OCI-LY7 (cell line): ENCODE measurements around the gene IRF1. TPM values are rescaled to one million over a fixed set of nuclear protein-coding genes. Genes with fewer than 3 reads are reported as not detected.

Experiments used
- BruUV-seq: library from RNA; stranded (reverse); fragments of 400-500 nt; replicated peaks from 2 replicates; lab custom pipeline; 2021; lab: Mats Ljungman, UMichigan
- CTCF ChIA-PET: fragments of 300-600 bp; sonication (Branson Sonifier 250); formaldehyde crosslinking; loops from one replicate; lab custom pipeline; 2022; ENCODE audit warnings: antibody characterized with exemption; ENCODE audit not compliant: unreplicated experiment; lab: Charles Lee
- POLR2A ChIA-PET: fragments of 300-600 bp; sonication (Branson Sonifier 250); formaldehyde crosslinking; loops from one replicate; lab custom pipeline; 2022; ENCODE audit warnings: antibody characterized with exemption; lab: Charles Lee
- DNase-seq: peaks from one replicate; pipeline ENCODE4 v3.0.0-alpha.2; 2015; ENCODE audit warnings: low spot score
- H2AFZ ChIP-seq: fragments of 200-600 bp; sonication (generic), shearing (Covaris generic); 2 replicates; pipeline ENCODE4 v1.6.1; 2014; ENCODE audit warnings: mild to moderate bottlenecking, antibody characterized with exemption, low read length, moderate library complexity
- H3K27ac ChIP-seq: fragments of 200-600 bp; sonication (generic); 2 replicates; pipeline ENCODE4 v1.5.1; 2014; ENCODE audit warnings: mixed run types, low read depth, mild to moderate bottlenecking, moderate library complexity, low read length, inconsistent platforms; ENCODE audit not compliant: poor library complexity, severe bottlenecking
- H3K36me3 ChIP-seq: fragments of 200-600 bp; sonication (generic); 2 replicates; pipeline ENCODE4 v1.6.1; 2014; ENCODE audit warnings: mild to moderate bottlenecking, antibody characterized with exemption, low read length, moderate library complexity, mixed read lengths; ENCODE audit not compliant: insufficient read depth
- H3K4me1 ChIP-seq: fragments of 200-600 bp; sonication (generic); 2 replicates; pipeline ENCODE4 v1.5.1; 2014; ENCODE audit warnings: mild to moderate bottlenecking, low read length; ENCODE audit not compliant: insufficient read depth, poor library complexity, severe bottlenecking
- H3K4me2 ChIP-seq: fragments of 200-600 bp; sonication (generic); 2 replicates; pipeline ENCODE4 v1.6.1; 2014; ENCODE audit warnings: mild to moderate bottlenecking, low read length
- H3K4me3 ChIP-seq: fragments of 200-600 bp; sonication (generic); 2 replicates; pipeline ENCODE4 v1.5.1; 2014; ENCODE audit warnings: mild to moderate bottlenecking, low read depth, low read length; ENCODE audit not compliant: poor library complexity, severe bottlenecking
- H3K79me2 ChIP-seq: fragments of 200-600 bp; sonication (generic); 2 replicates; pipeline ENCODE4 v1.6.1; 2016; ENCODE audit warnings: low read depth, mild to moderate bottlenecking, low read length, moderate library complexity, mixed read lengths; ENCODE audit not compliant: insufficient read depth
- H3K9me2 ChIP-seq: fragments of 200-600 bp; sonication (generic); 2 replicates; pipeline ENCODE4 v1.6.1; 2016; ENCODE audit warnings: mild to moderate bottlenecking, low read length, mixed read lengths; ENCODE audit not compliant: insufficient read depth
- H3K9me3 ChIP-seq: fragments of 200-600 bp; sonication (generic); 2 replicates; pipeline ENCODE4 v1.6.1; 2014; ENCODE audit warnings: mild to moderate bottlenecking, mixed run types, low read length, mixed read lengths
- H4K20me1 ChIP-seq: fragments of 200-600 bp; sonication (generic); 2 replicates; pipeline ENCODE4 v1.6.1; 2014; ENCODE audit warnings: mild to moderate bottlenecking, antibody characterized with exemption, low read length, moderate library complexity, mixed read lengths; ENCODE audit not compliant: insufficient read depth
- EZH2phosphoT487 ChIP-seq: fragments of 200-600 bp; sonication (generic); IDR thresholded peaks from 2 replicates; pipeline ENCODE4 v1.6.1; 2018; ENCODE audit warnings: low read depth, borderline replicate concordance, mild to moderate bottlenecking, mixed run types, antibody characterized with exemption, low read length, moderate library complexity, mixed read lengths
- intact Hi-C: fragments of 100-400 bp; cut with micrococcal nuclease; formaldehyde crosslinking; loops from one replicate; pipeline ENCODE4 v1.10.0; 2022; ENCODE audit not compliant: unreplicated experiment
- total RNA-seq, 2 experiments: library from RNA; depleted of rRNA in 1 of 2; stranded (reverse); fragments of >200 nt in 1 of 2; shearing (Covaris generic) in 1 of 2; gene quantifications; 2 replicates each; pipeline ENCODE4 v1.2.3, GENCODE V29; 2014 to 2022
- TF ChIP-seq, protein P1 (sequence below): fragments of 200-600 bp; sonication (generic); conservative IDR thresholded peaks from 2 replicates; pipeline ENCODE4 v1.5.1; 2014; ENCODE audit warnings: mild to moderate bottlenecking, antibody characterized with exemption, low read length, moderate library complexity, mixed read lengths

The IRF1 gene
- total RNA-seq, 2 experiments from 2014 or later, result 24.8 to 39.4 TPM

DNA sequence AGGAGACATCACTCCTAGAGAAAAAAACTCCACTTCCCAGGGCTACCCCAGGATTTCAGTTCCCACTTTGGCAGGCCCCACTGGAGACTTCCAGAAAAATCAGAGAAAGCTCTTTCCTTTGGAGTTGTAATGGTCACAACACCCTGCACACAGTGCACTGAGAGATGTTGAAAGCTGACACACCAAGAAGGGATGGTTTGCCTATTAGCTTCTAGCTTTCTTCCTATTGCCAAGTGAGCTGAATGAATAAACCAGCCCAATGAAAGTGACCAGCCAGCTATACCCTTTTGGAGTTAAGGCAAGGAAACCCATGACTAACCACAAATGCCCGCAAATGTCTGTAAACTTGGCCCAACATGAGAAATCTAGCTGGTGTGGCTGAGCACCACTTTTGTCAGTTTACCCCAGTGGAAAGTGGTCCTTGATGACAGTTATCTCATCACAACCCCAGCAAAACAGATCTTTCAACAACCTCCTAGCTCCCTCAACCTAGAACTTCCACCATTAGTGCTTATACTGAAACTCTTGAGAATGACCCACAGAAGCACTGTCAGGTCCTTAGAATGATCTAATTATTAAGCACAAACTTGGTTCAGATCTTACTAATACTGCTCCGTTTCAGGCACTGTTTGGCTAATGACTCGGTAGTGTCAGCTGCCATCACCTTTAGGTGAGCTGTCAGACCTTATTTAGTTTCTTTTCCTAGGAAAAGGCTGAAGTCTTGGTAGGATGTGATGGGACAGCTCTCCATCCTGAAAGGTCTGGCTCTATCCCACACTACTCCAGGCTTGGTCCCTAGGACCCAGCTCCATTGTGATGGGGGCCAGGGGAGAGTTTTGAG lies 11.2 kb downstream of the IRF1 start:
- TF ChIP-seq, protein P1, sequence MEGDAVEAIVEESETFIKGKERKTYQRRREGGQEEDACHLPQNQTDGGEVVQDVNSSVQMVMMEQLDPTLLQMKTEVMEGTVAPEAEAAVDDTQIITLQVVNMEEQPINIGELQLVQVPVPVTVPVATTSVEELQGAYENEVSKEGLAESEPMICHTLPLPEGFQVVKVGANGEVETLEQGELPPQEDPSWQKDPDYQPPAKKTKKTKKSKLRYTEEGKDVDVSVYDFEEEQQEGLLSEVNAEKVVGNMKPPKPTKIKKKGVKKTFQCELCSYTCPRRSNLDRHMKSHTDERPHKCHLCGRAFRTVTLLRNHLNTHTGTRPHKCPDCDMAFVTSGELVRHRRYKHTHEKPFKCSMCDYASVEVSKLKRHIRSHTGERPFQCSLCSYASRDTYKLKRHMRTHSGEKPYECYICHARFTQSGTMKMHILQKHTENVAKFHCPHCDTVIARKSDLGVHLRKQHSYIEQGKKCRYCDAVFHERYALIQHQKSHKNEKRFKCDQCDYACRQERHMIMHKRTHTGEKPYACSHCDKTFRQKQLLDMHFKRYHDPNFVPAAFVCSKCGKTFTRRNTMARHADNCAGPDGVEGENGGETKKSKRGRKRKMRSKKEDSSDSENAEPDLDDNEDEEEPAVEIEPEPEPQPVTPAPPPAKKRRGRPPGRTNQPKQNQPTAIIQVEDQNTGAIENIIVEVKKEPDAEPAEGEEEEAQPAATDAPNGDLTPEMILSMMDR, result no peak
- no peak for TF ChIP-seq EZH2phosphoT487
- Histone ChIP-seq H3K9me2 (no peaks in the 10 kb centered on the region), H3K4me3 (no peak overlapping the region), H3K79me2 (no peaks in the 10 kb centered on the region), H2AFZ (no peak overlapping the region), H3K36me3 (peaks cover 31% of the 10 kb centered on the region), H3K4me2 (no peak overlapping the region), H3K27ac (no peak overlapping the region), H3K4me1 (peaks cover 21% of the 10 kb centered on the region), H3K9me3 (no peaks in the 10 kb centered on the region), H4K20me1 (no peaks in the 10 kb centered on the region)
- no TSS peak for BruUV-seq
- ChIA-PET CTCF (interaction anchor here (0.5 to 1.9 kb wide), 6 partner anchors 8 to 305 kb away, joined by 3 to 6 read pairs (median 4); no protein-coding TSS in a partner anchor), POLR2A (interaction anchor here (0.6 to 4.1 kb wide), 11 partner anchors 8 to 65 kb away, joined by 3 to 22 read pairs (median 7); partner anchors contain the start of gene IRF1)
- intact Hi-C loops, result no loop called here
- DNase-seq, result no peak

DNA sequence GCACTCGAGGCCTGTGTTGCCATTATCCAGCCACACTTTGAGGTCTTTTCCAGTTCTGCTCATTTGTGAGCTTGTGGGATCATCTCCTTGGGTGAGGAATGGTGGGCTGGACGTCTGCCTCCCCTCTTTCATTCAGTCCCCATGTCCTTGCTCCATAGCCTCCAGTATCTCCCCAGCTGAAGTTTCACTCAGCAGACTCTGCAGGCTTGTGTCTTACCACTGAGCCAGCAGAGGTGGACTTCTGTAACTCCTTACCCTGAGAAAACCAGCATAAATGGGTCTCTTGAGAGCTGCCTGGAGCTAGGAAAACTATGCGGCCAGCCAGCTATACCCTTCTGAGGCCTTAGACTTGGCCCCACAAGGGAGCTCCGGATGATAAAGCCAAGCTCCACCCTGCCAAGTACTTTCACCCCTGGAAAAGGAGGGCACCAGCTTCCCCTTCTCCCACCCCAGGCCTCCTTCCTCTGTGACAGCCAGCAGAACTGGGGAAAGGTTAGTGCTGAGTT lies 12.2 kb downstream of the IRF1 start:
- DNase-seq, result no peak
- H2AFZ ChIP-seq, result no peak overlapping the region
- intact Hi-C loops, result no loop called here
- H4K20me1 ChIP-seq, result no peaks in the 10 kb centered on the region
- H3K4me3 ChIP-seq, result no peak overlapping the region
- no peaks in the 10 kb centered on the region for H3K9me3 ChIP-seq
- CTCF ChIA-PET, result interaction anchor here (0.9 to 1.4 kb wide), 3 partner anchors 10 to 58 kb away, joined by 3 to 6 read pairs (median 4); no protein-coding TSS in a partner anchor
- POLR2A ChIA-PET, result interaction anchor here (0.7 to 4.1 kb wide), 8 partner anchors 10 to 570 kb away, joined by 3 to 22 read pairs (median 8); partner anchors contain the start of gene IRF1
- no peaks in the 10 kb centered on the region for H3K79me2 ChIP-seq
- TF ChIP-seq, protein P1, result no peak
- no peak for TF ChIP-seq EZH2phosphoT487
- no peak overlapping the region for H3K27ac ChIP-seq
- peaks cover 25% of the 10 kb centered on the region for H3K4me1 ChIP-seq
- peaks cover 22% of the 10 kb centered on the region for H3K36me3 ChIP-seq
- H3K9me2 ChIP-seq, result no peaks in the 10 kb centered on the region
- no TSS peak for BruUV-seq
- no peak overlapping the region for H3K4me2 ChIP-seq
